GM18870 (cell line): ENCODE results near the gene RPS6KL1.

Experiments
- ATAC-seq: cut with Tn5 transposase; IDR thresholded peaks from one replicate; pipeline ENCODE4 v1.9.1; 2021; ENCODE audit warnings: moderate library complexity; ENCODE audit not compliant: unreplicated experiment

The RPS6KL1 gene

DNA sequence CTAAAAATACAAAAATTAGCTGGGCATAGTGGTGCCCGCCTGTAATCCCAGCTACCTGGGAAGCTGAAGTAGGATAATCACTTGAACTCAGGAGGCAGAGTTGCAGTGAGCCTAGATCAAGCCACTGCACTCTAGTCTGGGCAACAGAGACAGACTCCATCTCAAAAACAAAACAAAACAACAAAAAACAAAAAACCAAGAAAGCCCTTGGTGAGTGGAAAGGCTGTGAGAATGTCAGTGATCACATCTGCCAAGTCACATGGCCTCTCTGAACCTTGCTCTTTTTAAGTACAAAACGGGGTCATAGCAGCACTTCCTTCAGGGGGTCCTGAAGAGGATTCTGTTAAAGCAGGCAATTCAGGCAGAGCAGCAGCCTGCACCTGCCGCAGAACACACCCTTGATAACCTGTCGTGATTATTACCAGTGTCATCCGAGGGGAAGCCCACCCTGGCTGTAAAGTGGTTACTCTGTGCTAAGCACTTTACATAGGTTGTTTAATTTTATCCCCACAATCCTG lies 9.6 kb downstream of the RPS6KL1 start:
- ATAC-seq: no peak

DNA sequence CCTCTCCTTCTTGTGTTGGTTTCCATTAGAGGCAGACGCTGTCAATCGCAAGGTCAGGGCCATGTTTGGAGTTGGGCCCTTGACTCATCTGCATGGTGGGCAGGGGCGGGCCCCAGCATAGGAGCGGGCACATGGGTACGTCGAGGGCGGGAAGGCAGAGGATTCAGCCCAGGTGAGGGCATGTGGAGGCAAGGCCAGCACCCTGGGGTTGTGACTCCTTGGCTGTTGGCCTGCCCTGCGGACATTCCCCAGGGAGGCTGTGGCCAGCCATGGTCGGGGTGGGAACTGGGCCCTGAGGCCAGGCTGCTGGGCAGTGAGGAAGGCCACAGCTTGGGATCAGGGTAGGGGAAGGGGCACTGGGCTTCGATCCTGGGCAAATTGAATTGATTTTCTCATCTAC lies 10.3 kb downstream of the RPS6KL1 start:
- no peak for ATAC-seq

DNA sequence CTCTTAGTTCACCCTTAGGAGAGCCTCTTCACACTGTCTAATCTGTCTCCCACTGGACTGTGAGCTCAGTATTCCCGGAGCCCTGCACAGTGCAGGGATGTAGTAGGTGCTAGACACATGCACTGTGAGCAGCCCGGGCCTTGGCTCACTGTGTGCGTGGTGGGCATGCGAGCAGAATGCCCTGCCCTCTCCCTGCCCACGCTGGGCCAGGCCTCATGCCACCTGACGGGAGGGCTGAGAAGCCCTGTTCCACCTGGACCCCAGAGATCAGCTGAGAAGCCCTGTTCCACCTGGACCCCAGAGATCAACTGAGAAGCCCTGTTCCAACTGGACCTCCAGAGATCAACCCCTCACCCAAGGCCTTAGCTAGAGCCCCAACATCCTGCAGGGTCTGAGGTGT lies 10.9 kb downstream of the RPS6KL1 start:
- ATAC-seq: no peak

DNA sequence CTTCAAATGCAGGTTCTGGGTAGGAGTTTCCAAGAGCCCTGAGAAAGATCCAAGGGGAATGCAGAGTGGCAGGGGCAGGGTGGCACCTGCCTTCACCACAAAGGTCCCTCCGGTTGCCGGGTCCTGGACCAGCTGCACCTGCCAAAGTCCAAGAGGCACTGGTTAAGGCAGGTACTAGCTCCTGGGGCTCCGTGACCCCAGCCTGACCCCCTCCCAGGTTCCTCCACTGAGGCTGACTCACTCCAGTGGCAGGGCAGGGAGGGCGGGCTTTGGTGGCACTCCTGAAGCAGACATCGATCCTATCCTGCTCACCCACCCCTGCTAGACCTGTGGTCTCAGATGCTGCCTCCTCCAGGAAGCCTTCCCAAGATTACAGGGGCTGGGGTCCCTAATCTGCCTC lies 11.4 kb downstream of the RPS6KL1 start:
- no peak for ATAC-seq

GRCh38 chr14:74911221-74911620 lies 11.8 kb downstream of the RPS6KL1 start:
- ATAC-seq: no peak

- no peak for ATAC-seq
Observed at GRCh38 chr14:74910556-74910955, 12.5 kb downstream of the RPS6KL1 start.

DNA sequence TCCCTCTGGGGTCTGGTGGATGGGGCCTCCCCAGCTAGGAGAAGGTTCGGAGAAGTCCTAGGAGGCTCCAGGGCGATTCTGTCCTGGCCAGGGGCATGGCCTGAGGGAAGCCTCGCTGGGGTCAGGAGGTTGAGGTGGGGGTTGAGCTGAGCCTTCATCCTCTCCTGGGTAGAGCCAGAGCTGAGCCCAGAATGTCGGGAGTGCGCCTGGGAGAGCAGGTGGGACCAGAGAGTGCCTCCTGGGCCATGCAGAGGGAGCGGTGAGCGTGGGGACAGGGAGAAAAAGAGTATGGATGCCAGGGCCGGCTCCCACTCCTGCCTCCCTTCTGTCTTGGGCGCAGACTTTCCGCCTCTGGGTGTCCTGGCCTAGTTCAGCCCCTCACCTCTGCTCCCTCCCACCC lies 13.1 kb downstream of the RPS6KL1 start:
- ATAC-seq: no peak

DNA sequence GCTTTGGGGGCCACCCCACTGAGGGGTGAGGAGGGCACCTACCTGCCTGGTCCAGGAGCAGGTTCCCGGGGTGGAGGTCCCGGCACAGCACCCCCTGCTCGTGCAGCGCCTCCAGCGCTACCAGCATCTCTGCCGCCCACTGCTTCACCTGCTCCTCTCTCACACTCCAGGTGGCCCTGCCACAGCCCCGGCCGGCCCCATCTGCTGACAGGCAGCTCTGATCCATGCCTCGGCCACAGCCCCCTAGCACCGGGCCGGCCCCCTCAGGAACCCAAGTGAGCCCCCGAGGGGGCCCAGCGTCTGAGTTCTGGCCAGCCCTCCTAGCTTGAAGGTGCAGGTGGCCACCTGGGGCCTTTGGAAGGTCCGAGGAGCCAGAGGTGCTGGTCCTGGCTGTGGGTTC lies 13.6 kb downstream of the RPS6KL1 start:
- ATAC-seq: no peak

GRCh38 chr14:74908861-74909341 lies 14.2 kb downstream of the RPS6KL1 start:
- no peak for ATAC-seq

DNA sequence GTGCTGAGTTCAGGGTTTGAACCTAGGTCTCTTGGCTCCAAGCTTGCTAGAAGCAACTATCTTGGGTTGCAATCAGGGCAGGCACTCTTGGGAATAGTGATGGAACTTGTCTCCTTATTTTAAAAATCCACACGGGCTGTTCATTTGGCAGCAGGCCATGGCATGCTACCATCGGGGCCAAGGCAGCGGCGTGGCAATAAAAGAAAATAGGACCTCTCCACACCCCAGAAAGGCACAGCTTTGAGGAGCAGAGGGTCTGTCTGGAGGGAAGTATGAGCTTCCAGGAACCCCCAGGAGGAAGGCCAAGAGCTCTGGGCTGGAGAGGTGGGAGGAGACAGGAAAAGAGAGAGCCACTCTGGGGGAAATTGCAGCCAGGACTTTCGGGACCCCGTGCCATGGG lies 15.3 kb downstream of the RPS6KL1 start:
- ATAC-seq: no peak

DNA sequence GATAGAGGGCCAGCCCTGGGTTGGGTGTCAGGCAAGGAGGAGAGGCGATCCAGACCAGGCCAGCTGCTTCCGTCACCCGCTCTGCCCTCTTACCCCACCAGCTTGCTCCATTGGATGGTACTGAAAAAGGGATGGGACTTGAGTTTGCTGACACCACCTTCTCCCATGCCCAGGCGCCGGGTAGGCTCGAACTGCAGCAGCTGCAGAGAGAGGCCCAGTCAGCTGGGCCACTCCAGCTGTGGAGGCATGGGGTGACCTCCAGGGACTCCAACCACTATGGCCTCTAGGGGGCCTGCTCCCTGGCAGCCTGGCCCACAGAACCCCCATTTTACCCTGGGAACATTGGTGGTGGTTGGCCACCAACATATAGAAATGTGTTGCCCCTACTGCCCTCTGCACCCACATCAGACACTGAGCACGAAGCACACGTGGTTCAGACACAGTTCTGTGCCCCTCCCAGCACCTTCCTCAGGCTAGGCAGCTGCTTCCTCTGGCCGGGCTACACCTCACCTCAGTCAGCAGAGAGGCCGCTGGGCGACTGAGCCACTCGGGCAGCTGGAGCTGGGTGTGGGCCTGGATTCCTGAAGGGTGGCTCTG lies 16.0 kb downstream of the RPS6KL1 start:
- ATAC-seq: no peak

- ATAC-seq: no peak
Observed at GRCh38 chr14:74905595-74906142, 17.4 kb downstream of the RPS6KL1 start.

- ATAC-seq: no peak
Observed at GRCh38 chr14:74904635-74905503, 18.2 kb downstream of the RPS6KL1 start.

DNA sequence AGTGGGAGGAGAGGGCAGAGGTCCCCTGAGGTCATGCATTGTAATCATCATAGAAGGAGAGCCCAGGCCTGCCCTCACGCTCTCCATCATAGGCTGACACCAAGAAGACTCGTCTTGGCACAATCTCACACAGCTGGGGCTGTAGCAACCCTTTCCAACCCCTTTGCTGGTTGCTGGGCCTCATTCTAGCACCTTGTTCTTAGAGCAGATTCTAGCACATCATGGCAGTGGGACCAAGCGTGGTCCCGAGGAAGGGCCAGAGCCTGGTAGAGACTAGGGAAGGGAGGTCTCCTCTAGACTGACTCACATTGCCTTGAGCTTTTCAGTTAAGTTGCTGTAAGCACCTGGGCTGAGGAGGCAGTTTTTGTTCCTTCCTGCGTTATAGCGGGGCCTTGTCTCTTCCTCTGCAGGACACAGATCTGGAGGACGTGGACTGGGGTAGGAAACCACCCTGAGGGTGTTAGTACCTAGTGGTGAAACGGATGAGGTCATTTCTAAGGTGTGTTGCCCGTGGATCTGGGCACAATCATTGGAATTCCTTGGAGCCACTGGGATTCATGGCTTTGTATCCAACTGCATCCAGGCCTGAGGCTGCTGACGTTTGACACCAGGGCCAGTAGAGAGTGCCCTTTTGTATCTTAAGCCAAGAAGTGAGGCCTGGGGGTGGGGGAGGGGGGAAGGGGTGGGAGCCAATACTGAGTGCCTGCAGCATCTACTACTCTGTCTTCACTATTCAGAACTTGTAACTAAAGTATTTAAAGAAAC lies 19.9 kb downstream of the RPS6KL1 start:
- no peak for ATAC-seq

DNA sequence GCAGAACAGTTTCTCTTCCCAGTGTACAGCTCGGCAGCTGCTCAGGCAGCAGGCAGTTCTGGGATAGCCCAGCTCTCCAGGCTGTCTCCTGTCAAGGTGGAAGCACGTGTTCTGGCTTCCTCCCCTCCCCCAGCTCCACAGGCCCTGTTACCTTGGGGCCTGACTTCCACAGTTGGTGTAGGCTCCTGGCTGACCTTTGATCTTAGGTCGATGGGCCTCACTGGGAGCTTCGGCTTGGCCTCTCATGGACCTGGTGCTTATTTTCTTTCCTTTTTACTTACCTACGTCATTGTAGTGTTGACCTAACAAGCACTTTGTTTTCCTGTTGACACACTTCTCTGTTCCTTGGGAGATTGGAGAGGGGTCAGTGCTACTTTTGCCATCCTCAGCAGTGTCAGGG lies 24.4 kb downstream of the RPS6KL1 start:
- no peak for ATAC-seq

DNA sequence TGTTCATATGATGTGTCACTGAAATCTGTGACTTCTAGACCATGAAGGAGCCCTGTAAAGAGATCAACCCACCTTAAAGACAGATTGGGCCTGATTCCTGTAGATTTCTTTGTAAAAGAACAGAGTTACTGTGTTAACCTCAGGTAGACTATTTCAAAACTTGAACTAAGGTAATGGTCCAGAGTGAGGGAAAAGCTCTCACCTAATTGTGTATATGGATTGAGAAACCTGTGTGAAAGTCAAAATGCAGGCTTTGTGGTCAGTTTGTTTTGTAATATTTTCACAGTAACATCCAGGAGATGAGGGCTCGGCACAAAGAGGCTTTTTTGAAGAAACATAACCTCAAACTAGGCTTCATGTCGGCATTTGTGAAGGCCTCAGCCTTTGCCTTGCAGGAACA lies 25.0 kb downstream of the RPS6KL1 start:
- no peak for ATAC-seq

DNA sequence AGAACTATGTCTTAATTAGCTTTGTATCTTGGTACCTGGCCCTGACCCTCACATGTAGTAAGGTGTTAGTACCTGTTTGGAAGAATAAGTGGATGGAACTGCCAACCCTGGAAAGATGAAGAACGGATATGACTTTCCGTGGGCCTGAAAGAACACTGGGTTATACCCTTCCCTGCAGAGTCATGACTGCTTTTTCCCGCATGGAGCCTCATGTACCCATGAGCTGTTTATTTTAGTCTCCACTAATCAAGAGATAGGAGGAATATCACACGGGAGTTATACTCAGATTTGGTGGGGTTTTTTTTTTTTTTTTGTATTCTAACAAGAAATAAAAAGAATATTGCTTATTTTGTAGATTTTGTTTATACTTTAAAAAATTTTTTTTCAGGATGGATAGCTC lies 25.4 kb downstream of the RPS6KL1 start:
- no peak for ATAC-seq

- ATAC-seq: no peak
Observed at GRCh38 chr14:74896400-74896799, 26.7 kb downstream of the RPS6KL1 start.

DNA sequence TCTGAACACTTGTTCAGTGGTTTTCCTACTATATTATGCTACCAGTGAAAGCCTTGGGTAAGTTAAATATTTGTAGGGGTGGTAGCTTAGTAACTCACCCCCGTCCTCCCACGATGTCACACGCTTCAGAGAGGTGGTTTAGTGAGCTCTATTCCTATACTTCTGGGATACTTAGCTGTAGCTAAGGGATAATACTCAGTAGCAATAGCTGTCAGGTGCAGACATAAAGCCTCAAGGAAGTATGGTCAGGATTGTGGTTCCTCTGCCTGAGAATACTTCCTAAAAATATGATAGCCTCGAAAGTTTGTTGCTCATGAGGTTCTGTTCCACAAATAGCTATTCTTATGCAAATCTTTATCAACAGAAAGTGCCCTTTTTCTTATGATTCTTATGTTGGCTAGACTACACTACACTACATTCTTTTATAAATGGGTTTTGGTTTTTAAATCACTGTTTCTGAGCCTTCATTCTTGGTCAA lies 29.4 kb downstream of the RPS6KL1 start:
- peak; percentile 54 for ATAC-seq

GRCh38 chr14:74892745-74893144 lies 30.3 kb downstream of the RPS6KL1 start:
- ATAC-seq: no peak

DNA sequence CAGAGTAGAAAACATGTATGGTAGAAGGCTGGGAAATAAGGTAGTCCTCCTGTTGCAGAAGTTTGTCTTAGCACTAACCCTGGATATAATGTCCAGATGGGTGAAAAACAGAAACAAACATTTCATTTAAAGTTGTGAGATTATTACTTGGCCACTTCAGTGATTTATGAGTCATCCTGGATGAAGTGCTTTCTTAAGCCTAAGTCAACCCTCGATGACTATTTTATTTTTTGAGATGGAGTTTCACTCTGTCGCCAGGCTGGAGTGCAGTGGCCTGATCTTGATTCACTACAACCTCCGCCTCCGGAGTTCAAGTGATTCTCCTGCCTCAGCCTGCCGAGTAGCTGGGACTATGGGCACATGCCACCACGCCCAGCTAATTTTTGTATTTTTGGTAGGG lies 31.2 kb downstream of the RPS6KL1 start:
- ATAC-seq: no peak
